HG03025 (cell line): ENCODE data around the gene INSIG1.
A peak's percentile ranks its signal among the peaks of the same experiment; 100 is the strongest.

ENCODE experiments used
- ATAC-seq: cut with Tn5 transposase; IDR thresholded peaks from one replicate; pipeline ENCODE4 v1.9.1; 2021; ENCODE audit warnings: mild to moderate bottlenecking, moderate library complexity; ENCODE audit not compliant: unreplicated experiment, low FRiP score

Gene INSIG1

DNA sequence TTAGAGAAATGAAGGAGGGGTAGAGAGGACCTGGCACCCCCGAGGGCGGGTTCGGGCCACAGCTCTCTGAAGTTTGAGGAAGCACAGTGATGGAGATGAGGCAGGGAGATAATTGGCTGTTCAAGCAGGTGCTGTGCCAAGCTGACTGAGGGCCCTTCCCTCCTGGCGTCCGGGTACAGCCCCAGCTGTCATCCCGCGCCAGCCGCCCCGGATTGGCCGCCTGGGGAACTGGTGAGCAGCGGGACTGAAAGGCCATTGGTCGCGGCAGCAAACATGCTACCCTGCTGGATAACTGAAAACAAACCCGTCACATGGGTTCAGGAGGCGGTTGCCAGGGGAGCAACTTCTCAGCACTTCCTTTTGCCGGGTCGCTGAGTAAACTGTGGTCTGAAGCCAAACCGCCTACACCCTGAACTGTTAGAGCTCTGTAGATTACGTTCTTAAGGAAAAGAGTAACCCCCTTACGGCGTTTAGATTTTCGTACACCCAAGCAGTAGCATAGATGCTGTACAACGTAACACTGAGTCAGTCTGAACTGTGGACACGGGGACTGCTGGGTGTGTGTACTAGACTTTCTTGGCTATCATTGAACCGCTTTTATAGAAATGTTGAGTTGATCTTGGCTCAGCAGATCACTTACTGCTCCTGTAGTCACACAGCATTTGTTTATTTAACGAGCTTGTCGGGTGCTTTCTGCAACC is 1.3 kb downstream of the INSIG1 start:
- ATAC-seq, result peak; percentile 71

DNA sequence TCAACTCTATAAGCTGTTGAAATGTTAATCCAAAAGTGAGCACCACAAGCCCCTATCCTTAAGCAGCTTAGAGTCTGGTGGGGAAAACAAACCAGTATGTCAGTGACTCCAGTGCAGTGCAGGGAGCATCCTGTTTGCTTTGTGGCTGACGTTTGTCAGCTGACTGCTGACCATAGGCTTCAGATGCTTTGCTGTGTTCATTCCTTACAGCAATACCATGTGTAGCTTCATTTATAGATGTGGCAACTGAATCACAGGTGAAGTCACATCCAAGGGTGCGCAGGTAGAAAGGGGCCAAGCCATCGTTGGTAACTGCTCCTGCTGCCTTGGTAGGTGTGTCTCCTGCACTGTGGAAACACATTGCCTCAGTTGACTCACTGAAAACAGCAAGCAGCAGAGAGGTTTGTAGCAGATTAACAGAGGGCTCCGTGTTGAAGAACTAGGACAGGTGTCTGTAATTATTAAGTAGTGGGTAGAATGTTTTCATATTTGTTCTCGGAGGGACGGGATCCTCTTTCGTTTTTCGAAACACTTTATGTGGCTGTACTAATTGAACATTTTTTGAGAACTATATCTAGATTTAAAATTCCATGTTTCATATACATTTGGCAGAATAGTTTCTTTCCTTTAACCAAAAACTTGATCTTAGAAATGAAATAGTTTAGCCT is 2.0 kb downstream of the INSIG1 start:
- no peak for ATAC-seq

DNA sequence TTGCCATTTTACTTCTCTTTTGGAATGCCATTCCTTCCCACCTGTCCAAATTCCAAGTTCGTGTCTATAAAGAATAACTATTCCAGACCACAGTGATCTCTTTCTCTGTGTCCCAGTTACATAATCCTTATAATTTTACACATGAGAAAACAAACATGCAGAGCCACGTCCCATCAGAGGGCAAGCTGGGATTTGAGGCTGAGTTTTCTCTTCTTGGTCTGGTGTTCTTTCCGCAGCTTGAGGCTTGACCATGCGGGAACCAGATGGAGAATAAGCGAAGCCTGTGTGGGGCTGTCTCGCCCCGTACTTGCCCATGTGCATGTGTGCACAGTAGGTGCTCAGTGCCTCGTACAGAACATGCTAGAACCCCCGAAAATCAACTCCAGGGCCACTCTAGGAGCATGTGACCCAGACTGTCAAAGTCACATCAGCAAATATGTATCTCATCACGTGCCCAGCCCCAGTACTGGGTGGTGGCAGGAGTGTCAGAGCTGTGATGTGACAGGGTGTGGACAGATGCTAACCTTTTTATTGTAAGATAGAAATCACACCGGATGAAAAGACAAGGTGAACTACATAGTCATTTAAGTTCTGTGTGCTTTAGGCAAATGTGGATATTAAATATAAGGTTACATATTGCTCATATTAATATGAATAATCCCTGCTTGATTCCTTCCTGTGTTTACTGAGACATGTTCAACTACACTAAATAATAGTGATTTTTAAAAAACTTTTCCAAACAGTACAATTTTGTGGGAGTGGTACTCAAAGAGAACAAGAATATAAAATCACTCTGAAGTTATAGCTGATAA is 3.2 kb downstream of the INSIG1 start:
- ATAC-seq, result no peak

DNA sequence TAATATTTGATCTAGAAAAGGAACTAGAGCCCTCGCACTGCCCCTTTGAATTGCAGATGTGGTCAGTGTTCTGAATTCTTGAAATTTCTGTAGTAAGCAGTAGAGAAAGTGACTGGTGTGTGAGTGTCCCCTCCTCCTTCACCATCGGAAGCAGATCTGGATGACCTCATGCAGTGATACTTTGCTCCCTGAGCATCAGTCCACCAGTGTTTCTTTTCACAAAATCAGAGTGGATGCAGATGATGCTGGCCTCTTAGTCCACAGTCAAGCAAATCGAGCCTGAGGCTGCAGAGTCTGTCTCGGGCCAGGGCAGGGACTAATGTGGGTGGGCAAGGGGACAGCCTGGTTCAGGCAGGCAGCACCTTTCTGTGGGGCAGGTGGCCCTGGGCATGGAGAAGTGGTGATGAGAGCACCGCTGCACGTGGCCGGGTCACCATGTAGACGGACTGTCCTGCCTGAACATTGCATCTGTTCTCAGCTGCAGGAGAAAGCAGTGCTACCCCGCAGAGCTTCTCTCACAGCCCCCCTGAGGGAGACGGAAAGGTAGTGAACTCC is 5.4 kb downstream of the INSIG1 start:
- no peak for ATAC-seq

DNA sequence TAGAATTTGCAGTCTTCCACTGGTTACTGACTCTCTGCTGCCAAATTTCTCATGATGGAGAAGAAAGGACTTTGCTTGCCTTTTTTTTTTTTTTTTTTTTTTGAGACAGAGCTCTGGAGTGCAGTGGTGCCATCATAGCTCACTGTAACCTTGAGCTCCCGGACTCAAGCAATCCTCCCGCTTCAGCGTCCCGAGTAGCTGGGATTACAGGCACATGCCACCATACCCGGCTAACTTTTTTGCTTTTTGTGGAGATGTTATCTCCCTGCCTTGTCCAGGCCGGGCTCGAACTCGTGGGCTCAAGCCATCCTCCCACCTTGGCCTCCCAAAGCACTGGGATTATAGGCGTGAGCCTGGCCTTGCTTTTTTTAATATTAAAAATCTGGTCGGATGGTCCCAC is 6.2 kb downstream of the INSIG1 start:
- no peak for ATAC-seq

DNA sequence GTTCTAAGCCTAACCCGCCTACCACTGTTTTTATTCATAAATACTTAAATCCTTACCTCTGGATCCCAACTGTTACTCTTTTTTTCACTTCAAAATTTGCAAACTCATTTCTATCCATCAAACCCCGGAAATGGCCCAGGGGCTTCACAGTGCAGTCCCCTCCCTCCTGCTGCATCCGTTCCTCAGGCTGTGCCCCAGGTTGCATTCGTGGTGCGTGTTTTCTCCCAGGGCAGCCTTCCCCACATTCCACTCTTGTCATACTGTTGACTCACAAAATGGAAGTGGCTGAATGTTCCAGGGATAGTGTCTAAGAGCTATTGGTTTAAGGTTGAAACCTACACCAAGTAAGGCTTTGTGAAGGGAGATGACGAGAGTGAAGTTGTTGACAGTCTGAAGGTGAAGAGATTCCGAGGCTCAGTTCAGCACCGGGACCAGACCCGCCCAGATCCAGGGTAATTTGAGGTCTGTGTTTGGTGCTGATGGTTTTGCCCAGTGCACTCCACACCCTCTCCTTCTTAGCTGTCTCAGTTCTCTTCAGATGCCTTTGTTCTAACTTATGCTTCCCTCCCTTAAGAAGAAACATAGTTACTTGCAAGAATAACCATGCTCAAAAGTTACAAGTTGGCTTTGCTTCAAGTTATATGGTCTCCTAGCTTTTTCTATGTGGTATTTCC is 7.7 kb downstream of the INSIG1 start:
- ATAC-seq, result no peak

DNA sequence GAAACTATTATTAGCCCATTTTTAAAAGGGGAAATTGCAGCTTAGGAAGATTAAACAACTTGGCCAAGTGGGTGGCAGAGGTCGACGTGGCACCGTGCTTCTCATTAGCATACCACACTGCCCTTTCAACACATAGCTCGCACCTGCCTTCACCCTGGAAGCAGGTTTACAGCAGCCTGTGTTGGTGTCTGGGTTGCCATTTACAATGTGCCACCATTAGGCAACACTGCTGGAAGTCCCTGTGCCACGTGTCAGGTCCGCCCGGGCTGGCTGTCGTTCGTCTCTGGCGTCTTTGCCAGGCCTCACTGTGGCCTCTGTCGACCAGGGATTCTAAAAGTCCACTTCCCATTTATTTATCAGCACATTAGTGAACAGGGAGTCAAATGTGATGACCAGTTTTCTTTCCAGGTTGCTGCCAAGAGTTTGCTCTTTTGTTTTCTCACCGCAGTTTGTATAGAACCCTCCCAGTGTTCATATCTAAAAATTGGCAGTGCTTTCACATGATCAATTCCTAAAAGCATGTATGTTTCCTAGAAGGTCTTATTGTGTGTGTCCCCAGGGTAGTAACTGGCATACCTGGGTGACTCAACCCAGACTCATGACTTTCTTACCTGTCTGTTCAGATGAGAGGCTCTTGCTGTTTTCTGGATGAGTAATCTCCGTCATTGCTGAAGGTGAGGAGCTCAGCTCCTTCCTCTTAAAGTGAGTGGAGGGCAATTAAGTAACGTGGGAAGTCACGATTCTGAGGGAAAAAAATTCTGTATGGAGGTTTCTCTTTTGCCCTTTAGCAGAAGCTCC is 9.2 kb downstream of the INSIG1 start:
- ATAC-seq, result no peak

DNA sequence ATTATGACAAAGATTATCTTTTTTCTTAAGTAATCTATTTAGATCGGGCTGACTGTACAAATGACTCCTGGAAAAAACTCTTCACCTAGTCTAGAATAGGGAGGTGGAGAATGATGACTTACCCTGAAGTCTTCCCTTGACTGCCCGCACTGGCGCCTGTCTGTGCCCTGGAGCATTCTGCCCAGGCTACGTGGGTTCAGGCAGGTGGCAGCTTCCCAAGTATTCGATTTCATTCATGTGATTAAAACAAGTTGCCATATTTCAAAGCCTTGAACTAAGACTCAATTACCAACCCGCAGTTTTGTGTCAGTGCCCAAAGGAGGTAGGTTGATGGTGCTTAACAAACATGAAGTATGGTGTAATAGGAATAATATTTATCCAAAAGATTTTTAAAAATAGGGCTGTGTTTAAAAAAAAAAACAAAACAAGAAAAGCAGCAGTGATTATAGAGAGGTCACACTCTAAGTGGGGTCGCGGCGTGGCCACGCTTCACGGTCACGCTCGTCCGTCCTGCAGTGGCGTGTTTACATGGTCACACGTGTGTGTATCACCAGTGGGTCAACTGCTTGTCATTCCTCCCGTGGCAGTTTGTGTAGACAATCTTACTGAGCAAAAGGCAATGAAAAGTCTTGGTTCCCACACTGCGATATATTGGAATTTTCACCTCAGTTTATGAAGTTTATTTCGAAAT is 10.8 kb downstream of the INSIG1 start:
- ATAC-seq, result no peak

DNA sequence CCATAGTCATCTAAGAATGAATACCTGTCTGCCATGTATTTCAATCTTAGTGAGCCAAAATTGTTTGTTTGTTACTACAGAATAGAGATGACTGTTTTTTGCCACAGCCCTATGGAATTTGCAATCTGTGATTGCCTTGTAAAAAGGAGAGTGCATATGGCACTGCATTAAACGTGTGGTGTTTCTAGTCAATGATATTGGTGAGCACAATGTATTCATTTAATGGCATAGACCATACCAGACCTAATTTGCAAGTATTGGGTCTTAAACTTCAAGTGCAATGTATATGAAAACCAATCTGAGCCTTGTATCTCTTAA is 11.3 kb downstream of the INSIG1 start:
- ATAC-seq, result no peak

DNA sequence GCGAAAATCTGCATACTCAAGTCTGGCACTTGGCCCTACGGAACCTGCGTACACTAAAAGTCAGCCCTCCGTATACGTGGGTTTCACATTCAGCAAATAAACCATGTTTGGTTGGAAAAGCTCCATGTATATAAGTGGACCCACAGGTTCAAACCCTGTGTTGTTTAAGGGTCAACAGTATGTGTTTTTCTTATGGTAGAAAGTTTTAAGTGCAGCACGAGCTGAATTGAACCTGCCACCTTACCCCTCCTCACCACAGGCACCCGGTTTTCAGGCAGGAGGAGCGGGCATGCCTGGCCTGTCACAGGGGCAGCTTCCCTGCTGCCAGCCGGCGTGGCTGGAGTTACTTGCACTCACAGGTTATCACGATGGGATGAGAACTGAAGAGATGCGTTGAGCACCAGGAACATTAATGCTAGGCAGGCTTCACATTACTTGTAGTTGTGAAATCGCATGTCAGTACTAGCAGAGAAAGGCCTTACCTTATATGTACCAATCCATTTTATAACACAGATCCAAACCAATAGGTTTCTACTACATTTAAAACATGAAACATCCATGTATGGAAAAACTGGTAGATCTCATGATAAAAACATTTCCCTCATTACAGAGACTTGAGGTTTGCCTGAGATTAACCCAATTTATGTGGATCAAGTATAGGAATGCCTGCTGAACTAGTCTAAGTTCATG is 12.9 kb downstream of the INSIG1 start:
- ATAC-seq, result no peak

DNA sequence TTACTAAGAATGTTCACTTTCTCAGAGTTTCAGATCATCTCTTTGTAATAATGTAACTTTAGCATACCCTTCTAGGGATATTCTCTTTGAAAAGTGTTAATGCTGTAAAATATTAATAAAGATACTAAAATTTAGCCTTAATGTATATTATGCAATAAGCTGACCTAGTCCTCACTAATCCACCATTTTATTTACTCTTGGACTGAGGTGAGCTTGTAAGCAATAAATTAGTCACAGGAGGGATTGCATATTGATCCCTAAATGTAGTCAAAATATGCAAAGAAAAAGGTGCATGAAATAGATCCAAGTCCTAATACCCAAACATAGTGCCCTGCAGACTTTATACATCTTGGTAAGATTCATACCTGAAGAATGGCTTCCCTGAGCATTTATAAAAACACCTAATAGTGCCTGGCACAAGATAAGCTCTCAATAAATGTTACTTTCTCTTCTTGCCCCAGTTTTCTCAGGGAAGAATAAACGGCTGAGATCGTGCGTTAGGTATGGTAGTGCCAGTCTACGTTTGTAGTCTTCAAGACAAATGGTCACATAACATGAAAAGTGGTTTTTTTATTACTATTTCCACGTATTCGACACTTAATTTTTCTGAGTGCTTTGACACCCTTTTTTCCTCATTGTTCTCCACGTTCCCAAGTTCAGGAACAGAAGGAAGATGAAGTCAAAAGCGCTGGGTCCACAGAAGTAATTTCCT is 14.3 kb downstream of the INSIG1 start:
- no peak for ATAC-seq

DNA sequence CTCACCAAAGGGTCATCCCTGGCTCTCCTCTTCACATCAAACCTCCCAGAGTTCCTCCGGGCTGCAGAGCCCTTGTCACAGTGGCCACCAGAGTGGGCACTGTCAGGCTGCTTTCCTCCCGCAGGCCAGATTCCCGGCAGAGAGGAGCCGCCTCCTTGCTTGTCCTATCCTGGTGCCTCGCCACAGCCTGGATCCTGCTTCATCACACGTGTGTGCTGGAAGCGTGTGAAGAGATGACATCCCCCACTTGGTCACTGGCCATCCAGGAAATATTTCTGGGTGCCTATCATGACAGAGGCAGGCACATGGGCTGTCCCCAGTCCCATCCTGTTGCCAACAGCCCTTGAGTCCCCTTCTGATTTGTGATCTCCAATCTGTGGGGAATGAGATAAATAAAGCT is 15.0 kb downstream of the INSIG1 start:
- ATAC-seq, result no peak

DNA sequence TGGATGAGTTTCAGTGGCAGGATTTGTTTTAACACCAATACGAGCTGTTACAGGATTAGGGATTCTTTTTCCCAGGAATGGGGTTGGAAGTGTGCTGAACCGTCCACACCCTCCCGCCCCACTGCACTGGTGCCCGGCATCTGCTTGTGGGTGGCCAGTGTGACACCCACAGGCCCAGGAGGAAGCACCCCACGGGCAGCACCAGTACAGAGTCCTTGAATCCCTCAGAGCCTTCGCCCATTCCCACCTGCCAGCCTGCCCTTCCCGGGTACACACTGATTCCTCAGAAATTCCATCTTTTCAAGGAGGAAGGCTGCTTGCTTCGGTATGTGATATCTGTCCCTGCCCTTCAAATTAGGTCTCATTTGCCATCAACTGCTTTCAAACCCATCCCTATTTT is 15.4 kb downstream of the INSIG1 start:
- no peak for ATAC-seq

DNA sequence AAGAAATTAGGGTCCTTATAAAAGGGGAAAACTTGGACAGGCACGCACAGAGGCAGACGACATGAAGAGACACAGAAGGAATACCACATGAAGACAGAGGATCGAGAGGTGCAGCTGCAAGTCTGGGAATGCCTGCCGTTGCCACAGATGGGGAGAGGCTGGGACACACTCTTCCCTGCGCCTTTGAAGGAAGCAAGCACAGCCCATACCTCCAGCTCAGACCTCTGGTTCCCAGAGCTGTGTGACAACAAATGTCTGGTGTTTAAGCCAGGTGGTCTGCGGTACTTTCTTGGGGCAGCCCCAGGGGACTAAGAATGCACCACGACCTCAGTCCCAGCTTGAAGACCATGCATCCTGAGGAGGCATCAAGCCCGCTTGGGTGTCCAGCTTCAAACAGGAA is 18.3 kb downstream of the INSIG1 start:
- ATAC-seq, result no peak

DNA sequence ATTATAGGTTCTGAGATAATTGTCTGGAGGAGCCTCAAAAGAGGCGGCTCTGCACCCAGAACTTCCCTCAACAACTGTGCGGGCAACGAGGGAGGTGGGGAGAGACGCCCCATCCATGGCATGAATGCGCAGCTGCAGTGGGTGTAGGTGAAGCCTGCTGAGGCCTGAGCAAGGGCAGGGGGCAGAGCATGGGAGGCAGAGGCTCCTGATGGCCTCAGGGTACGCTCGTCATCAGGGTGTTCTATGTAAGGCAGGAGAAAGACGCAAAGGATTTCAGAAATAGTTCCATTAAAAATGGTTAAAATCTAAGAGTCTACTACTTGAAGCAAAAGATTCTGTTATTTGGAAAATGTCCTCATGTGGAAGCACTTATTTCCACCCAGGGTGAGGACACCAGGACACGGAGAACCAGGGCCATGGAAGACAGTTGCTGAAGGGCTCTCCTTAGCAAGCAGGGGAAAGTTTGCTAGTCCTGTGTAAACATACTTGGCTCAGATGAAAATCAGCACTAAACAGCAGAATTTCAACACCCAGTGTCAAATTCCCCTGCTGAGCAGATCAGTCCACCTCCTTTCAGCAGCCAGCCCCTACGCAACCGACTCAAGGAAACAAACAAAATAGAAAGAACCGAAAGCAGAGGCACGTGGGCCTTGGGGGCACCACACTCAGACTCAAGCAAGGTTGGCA is 18.9 kb downstream of the INSIG1 start:
- ATAC-seq, result no peak

DNA sequence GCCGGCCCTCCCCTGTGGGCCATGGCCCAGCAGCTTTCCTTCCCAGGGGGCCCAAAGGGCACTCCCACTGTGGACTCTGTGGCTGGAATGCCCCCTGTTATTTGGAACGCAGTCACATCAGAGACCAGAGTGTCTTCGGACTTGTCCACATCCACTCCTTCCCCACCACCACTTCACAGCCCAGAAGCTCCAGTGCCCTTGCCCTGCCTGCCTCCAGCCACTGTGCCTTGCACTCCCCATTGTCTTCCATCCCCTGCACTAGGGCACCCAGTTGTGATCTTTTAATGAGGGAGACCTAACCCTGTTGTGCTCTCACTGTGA is 19.4 kb downstream of the INSIG1 start:
- no peak for ATAC-seq

DNA sequence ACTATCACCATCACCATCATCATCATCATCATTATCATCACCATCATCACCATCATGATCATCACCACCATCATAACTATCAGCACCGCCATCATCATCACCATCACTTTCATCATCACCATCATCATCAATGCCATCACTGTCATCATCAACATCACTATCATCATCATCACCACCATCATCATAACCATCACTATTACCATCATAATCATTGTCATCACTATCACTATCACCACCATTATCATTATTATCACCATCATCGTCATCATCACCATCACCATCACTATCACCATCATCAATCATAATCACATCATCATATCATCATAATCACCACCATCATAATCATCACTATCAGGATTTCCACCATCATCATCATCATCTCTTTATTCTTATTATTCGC is 20.6 kb downstream of the INSIG1 start:
- no peak for ATAC-seq

DNA sequence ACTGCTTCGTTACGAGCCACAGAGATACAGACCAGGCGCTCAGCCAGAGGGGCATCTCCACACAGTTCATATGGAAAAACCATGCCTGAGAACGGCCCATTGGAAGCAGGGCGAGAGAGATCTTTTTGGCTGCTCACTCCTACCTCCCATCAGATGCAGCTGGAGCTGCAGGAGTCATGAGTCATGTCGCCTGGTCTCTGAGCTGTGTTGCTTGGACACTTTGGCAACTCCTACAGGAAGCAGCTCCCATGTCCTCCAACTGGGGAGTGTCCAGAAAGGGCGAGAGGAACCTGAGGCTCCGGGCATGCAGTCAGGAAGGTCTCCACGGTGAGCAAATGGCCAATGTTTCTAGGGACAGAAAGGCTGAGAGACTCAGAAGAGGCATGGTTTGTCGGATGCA is 24.9 kb downstream of the INSIG1 start:
- no peak for ATAC-seq
